ENCODE data around the gene CEP131. TPM values are rescaled to one million over a fixed set of nuclear protein-coding genes. Genes with fewer than 3 reads are reported as not detected.

The CEP131 gene
- total and polyA plus RNA-seq, 2 donors (not counting 3 experiments of a cell fraction or from before 2014, with no cell fraction given), result 5.3 to 17.9 TPM

- Histone ChIP-seq H3K9me3 (replicated peaks; ENCODE audit: control insufficient read depth, insufficient read depth, low read length) (no peaks in the 10 kb centered on the region), H3K9ac (replicated peaks; ENCODE audit: extremely low read depth, insufficient read depth, low read length) (no peak overlapping the region), H3K4me3 (replicated peaks in 1 of 3; ENCODE audit: insufficient read depth in 1 of 3, low read depth in 1 of 3, low read length in 3 of 3) (no peak overlapping the region), H3K4me2 (ENCODE audit: insufficient read depth, low read length) (no peak overlapping the region), H4K20me1 (replicated peaks; ENCODE audit: control insufficient read depth, extremely low read depth, insufficient read depth, low read length) (no peaks in the 10 kb centered on the region), H3K4me1 (ENCODE audit: control insufficient read depth, extremely low read depth, insufficient read depth, low read length) (peaks cover 6% of the 10 kb centered on the region), H3K27me3 (ENCODE audit: control insufficient read depth in 2 of 2, insufficient read depth in 2 of 2, low read length in 2 of 2) (no peaks in the 10 kb centered on the region), H3K36me3 (ENCODE audit: control insufficient read depth in 2 of 2, extremely low read depth in 1 of 2, insufficient read depth in 2 of 2, low read length in 2 of 2) (no peaks in the 10 kb centered on the region), H3K79me2 (ENCODE audit: control insufficient read depth, insufficient read depth, low read length) (no peaks in the 10 kb centered on the region), H2AFZ (ENCODE audit: low read depth, low read length) (no peak overlapping the region), H3K9me1 (replicated peaks; ENCODE audit: control insufficient read depth, extremely low read depth, insufficient read depth, low read length) (no peaks in the 10 kb centered on the region), H3K27ac (ENCODE audit: insufficient read depth, low read depth, low read length) (no peak overlapping the region)
- POLR2A ChIA-PET, result no interaction called here
- TF ChIP-seq GATA2 (IDR thresholded peaks at IDR 0.05; ENCODE audit: insufficient read depth, insufficient read length, low read depth, low read length), result no peak
- no peak for TF ChIP-seq POLR2A (IDR thresholded peaks at IDR 0.05; ENCODE audit: low read depth, low read length)
- TF ChIP-seq EZH2 (IDR thresholded peaks at IDR 0.05; ENCODE audit: borderline replicate concordance, low read depth, low read length, severe bottlenecking), result no peak
- TF ChIP-seq POLR2AphosphoS5 (IDR thresholded peaks at IDR 0.05; ENCODE audit: insufficient read depth, low read depth, low read length), result no peak
- no peak for TF ChIP-seq CTCF (IDR thresholded peaks at IDR 0.05; ENCODE audit: extremely low read depth in 1 of 2, insufficient read depth in 1 of 2, low read depth in 1 of 2, low read length in 2 of 2)
- no peak for TF ChIP-seq FOS (IDR thresholded peaks at IDR 0.05; ENCODE audit: borderline replicate concordance, insufficient read depth, low read length)
- TF ChIP-seq JUN (IDR thresholded peaks at IDR 0.05; ENCODE audit: borderline replicate concordance, insufficient read depth, insufficient read length, low read depth), result no peak
- no peak for TF ChIP-seq MYC (IDR thresholded peaks at IDR 0.05; ENCODE audit: low read depth, low read length)
- no peak for TF ChIP-seq MAX (IDR thresholded peaks at IDR 0.05; ENCODE audit: insufficient read depth, insufficient read length)
- BruUV-seq (replicated peaks), result no TSS peak
- DNase-seq (ENCODE audit: low read depth, low spot score), result no peak
- CTCF ChIA-PET, result no interaction called here
- intact Hi-C loops (cut with micrococcal nuclease), result no loop called here
- dilution Hi-C loops (cut with MboI; ENCODE audit: extremely low pct_ligation_motif_present, low sequenced_read_pairs), result no loop called here
- no peak for FAIRE-seq
Observed at GRCh38 chr17:81212365-81212764, 10.4 kb downstream of the CEP131 start.
